ENCODE data around the gene ZNF580.

ZNF580 gene

DNA sequence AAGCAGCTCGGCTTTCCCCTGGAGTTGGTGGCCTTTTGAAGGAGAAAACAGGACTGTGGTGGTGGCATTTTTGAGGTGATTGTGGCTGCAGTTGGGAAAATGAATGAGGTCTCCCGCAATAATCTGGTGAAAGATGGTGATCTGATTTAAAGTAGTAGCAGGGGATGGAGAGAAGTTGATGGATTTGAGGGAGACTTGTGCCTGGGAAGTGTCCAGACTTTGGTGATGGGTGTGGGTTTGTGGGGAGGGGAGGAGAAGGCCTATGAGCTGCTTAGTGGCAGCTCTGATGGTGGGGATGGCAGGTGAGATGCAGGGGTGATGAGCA lies 30.2 kb downstream of the ZNF580 start:
- Histone ChIP-seq H3K9me3 (ENCODE audit: severe bottlenecking) (no peaks in the 10 kb centered on the region), H3K4me3 (ENCODE audit: severe bottlenecking) (no peak overlapping the region), H3K4me1 (ENCODE audit: insufficient read depth, poor library complexity, severe bottlenecking) (peaks cover under 1% of the 10 kb centered on the region), H3K36me3 (ENCODE audit: low read depth) (peaks cover 73% of the 10 kb centered on the region), H3K27me3 (ENCODE audit: insufficient read depth, poor library complexity, severe bottlenecking) (no peaks in the 10 kb centered on the region), H3K27ac (ENCODE audit: poor library complexity, severe bottlenecking) (no peak overlapping the region)
- DNase-seq (ENCODE audit: low spot score): no peak
- TF ChIP-seq, protein P1, sequence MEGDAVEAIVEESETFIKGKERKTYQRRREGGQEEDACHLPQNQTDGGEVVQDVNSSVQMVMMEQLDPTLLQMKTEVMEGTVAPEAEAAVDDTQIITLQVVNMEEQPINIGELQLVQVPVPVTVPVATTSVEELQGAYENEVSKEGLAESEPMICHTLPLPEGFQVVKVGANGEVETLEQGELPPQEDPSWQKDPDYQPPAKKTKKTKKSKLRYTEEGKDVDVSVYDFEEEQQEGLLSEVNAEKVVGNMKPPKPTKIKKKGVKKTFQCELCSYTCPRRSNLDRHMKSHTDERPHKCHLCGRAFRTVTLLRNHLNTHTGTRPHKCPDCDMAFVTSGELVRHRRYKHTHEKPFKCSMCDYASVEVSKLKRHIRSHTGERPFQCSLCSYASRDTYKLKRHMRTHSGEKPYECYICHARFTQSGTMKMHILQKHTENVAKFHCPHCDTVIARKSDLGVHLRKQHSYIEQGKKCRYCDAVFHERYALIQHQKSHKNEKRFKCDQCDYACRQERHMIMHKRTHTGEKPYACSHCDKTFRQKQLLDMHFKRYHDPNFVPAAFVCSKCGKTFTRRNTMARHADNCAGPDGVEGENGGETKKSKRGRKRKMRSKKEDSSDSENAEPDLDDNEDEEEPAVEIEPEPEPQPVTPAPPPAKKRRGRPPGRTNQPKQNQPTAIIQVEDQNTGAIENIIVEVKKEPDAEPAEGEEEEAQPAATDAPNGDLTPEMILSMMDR (IDR thresholded peaks at IDR 0.05; ENCODE audit: poor library complexity, severe bottlenecking): no peak
- ATAC-seq (ENCODE audit: low read depth): no peak

DNA sequence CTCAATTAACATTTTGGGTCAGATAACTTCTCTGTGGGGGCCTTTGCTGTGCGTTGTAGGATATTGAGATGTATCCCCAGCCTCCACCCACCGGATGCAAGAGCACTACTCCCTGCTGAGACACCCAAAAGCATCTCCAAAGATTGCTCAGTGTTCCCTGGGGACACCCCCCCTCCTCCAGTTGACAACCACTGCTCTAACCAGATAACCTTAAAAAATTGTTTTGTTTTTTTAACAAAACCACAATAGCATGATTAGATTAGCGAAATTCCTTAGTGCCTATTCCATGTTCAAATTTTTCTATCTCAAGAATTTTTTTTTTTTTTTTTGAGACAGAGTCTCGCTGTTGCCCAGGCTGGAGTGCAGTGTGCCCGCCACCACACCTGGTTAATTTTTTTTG lies 31.6 kb downstream of the ZNF580 start:
- no peak for ATAC-seq (ENCODE audit: low read depth)
- Histone ChIP-seq H3K4me1 (ENCODE audit: insufficient read depth, poor library complexity, severe bottlenecking) (peaks cover 13% of the 10 kb centered on the region), H3K9me3 (ENCODE audit: severe bottlenecking) (no peaks in the 10 kb centered on the region), H3K4me3 (ENCODE audit: severe bottlenecking) (no peak overlapping the region), H3K27me3 (ENCODE audit: insufficient read depth, poor library complexity, severe bottlenecking) (no peaks in the 10 kb centered on the region), H3K27ac (ENCODE audit: poor library complexity, severe bottlenecking) (no peak overlapping the region), H3K36me3 (ENCODE audit: low read depth) (peaks cover 73% of the 10 kb centered on the region)
- TF ChIP-seq, protein P1 (IDR thresholded peaks at IDR 0.05; ENCODE audit: poor library complexity, severe bottlenecking): no peak
- no peak for DNase-seq (ENCODE audit: low spot score)

DNA sequence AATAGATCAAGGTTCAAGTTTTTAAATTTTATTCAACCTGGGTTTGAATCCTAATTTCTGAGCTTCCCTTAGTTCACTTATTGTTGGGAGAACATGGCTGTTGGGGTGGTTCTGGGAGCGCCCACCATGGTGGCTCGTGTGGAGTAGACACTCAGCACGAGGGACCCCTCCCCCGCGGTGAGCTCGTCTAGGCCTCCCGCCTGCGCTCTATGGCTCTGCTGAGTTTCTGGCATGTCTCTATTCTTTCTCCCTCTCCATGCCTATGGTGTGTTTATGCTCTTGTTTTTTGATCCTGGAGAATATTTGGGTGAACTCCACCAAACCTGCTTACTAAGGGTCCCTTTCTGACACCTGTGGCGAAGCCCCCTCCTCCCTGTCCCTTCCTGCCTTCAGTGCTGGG lies 32.7 kb downstream of the ZNF580 start:
- Histone ChIP-seq H3K9me3 (ENCODE audit: severe bottlenecking) (no peaks in the 10 kb centered on the region), H3K4me3 (ENCODE audit: severe bottlenecking) (no peak overlapping the region), H3K4me1 (ENCODE audit: insufficient read depth, poor library complexity, severe bottlenecking) (peaks cover 13% of the 10 kb centered on the region), H3K27me3 (ENCODE audit: insufficient read depth, poor library complexity, severe bottlenecking) (no peaks in the 10 kb centered on the region), H3K27ac (ENCODE audit: poor library complexity, severe bottlenecking) (peak overlapping the region; percentile 59), H3K36me3 (ENCODE audit: low read depth) (peaks cover 77% of the 10 kb centered on the region)
- DNase-seq (ENCODE audit: low spot score) (no peak), ATAC-seq (ENCODE audit: low read depth) (no peak)
- TF ChIP-seq, protein P1 (IDR thresholded peaks at IDR 0.05; ENCODE audit: poor library complexity, severe bottlenecking): no peak

DNA sequence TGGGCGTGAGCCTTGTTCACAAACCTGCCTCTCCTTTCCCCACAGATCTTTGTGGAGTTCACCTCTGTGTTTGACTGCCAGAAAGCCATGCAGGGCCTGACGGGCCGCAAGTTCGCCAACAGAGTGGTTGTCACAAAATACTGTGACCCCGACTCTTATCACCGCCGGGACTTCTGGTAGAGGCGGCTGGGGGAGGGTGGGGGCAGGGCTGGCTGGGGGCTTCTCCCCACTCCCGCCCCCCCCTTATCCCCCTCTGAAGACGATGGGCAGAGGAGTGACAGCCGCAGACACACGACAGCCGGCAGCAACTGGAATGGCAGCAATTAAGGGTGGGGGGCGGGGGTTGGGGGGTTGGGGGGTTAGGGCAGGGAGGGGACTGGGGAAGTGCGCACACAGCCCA lies 33.1 kb downstream of the ZNF580 start:
- Histone ChIP-seq H3K36me3 (ENCODE audit: low read depth) (peaks cover 77% of the 10 kb centered on the region), H3K27ac (ENCODE audit: poor library complexity, severe bottlenecking) (peak overlapping the region; percentile 59), H3K27me3 (ENCODE audit: insufficient read depth, poor library complexity, severe bottlenecking) (no peaks in the 10 kb centered on the region), H3K9me3 (ENCODE audit: severe bottlenecking) (no peaks in the 10 kb centered on the region), H3K4me3 (ENCODE audit: severe bottlenecking) (no peak overlapping the region), H3K4me1 (ENCODE audit: insufficient read depth, poor library complexity, severe bottlenecking) (peaks cover 13% of the 10 kb centered on the region)
- DNase-seq (ENCODE audit: low spot score): no peak
- TF ChIP-seq, protein P1 (IDR thresholded peaks at IDR 0.05; ENCODE audit: poor library complexity, severe bottlenecking): no peak
- no peak for ATAC-seq (ENCODE audit: low read depth)

DNA sequence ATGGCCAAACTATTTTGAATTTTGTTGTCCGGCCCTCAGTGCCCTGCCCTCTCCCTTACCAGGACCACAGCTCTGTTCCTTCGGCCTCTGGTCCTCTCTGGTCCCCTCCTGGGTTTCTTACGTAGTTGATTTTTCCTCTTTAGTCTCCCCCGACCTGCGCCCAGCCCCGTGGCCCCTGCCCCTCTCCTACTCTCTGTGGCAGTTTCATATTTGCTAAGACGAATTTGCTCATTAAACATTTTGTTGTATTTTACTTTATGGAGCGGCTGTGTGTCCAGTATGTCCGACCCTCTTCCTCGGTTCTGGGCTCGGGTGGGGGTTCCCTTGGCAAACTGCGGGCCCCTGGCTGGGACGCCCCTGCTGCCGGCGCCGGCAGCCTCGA lies 33.6 kb downstream of the ZNF580 start:
- TF ChIP-seq, protein P1 (IDR thresholded peaks at IDR 0.05; ENCODE audit: poor library complexity, severe bottlenecking): no peak
- Histone ChIP-seq H3K9me3 (ENCODE audit: severe bottlenecking) (no peaks in the 10 kb centered on the region), H3K36me3 (ENCODE audit: low read depth) (peaks cover 77% of the 10 kb centered on the region), H3K27ac (ENCODE audit: poor library complexity, severe bottlenecking) (peak overlapping the region; percentile 59), H3K4me1 (ENCODE audit: insufficient read depth, poor library complexity, severe bottlenecking) (peaks cover 14% of the 10 kb centered on the region), H3K4me3 (ENCODE audit: severe bottlenecking) (peak overlapping the region; percentile 90), H3K27me3 (ENCODE audit: insufficient read depth, poor library complexity, severe bottlenecking) (no peaks in the 10 kb centered on the region)
- no peak for ATAC-seq (ENCODE audit: low read depth)
- no peak for DNase-seq (ENCODE audit: low spot score)

Measured in RWPE2 (cell line).